ENCODE data around the gene TTC7B.

GRCh38 chr14:90753456-90754005 lies 62.7 kb downstream of the TTC7B start:
- TF ChIP-seq POLR2A (IDR thresholded peaks at IDR 0.05; ENCODE audit: control extremely low read depth in 1 of 2, low read depth in 2 of 2, low read length in 2 of 2) (no peak), EP300 (IDR thresholded peaks at IDR 0.05; ENCODE audit: borderline replicate concordance in 1 of 2, low read depth in 2 of 2, low read length in 2 of 2) (no peak), SUZ12 (IDR thresholded peaks at IDR 0.05; ENCODE audit: low read length) (no peak), MAX (IDR thresholded peaks at IDR 0.05) (no peak), SIN3A (conservative IDR thresholded peaks at IDR 0.05 in 1 of 2, IDR thresholded peaks at IDR 0.05 in 1 of 2; ENCODE audit: low read depth in 1 of 2, low read length in 2 of 2) (no peak), CHD2 (IDR thresholded peaks at IDR 0.05; ENCODE audit: low read length) (no peak), SAP30 (IDR thresholded peaks at IDR 0.05; ENCODE audit: insufficient read depth, insufficient replicate concordance, low read length) (no peak), TCF12 (IDR thresholded peaks at IDR 0.05; ENCODE audit: low read depth, low read length) (no peak)
- TF ChIP-seq, protein P1, sequence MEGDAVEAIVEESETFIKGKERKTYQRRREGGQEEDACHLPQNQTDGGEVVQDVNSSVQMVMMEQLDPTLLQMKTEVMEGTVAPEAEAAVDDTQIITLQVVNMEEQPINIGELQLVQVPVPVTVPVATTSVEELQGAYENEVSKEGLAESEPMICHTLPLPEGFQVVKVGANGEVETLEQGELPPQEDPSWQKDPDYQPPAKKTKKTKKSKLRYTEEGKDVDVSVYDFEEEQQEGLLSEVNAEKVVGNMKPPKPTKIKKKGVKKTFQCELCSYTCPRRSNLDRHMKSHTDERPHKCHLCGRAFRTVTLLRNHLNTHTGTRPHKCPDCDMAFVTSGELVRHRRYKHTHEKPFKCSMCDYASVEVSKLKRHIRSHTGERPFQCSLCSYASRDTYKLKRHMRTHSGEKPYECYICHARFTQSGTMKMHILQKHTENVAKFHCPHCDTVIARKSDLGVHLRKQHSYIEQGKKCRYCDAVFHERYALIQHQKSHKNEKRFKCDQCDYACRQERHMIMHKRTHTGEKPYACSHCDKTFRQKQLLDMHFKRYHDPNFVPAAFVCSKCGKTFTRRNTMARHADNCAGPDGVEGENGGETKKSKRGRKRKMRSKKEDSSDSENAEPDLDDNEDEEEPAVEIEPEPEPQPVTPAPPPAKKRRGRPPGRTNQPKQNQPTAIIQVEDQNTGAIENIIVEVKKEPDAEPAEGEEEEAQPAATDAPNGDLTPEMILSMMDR (IDR thresholded peaks at IDR 0.05; ENCODE audit: control extremely low read depth in 1 of 3, insufficient read depth in 1 of 3, low read depth in 1 of 3, low read length in 3 of 3) = no peak
- TF ChIP-seq, protein P2, sequence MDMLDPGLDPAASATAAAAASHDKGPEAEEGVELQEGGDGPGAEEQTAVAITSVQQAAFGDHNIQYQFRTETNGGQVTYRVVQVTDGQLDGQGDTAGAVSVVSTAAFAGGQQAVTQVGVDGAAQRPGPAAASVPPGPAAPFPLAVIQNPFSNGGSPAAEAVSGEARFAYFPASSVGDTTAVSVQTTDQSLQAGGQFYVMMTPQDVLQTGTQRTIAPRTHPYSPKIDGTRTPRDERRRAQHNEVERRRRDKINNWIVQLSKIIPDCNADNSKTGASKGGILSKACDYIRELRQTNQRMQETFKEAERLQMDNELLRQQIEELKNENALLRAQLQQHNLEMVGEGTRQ (IDR thresholded peaks at IDR 0.05; ENCODE audit: low read length) = no peak
- TF ChIP-seq, protein P3, sequence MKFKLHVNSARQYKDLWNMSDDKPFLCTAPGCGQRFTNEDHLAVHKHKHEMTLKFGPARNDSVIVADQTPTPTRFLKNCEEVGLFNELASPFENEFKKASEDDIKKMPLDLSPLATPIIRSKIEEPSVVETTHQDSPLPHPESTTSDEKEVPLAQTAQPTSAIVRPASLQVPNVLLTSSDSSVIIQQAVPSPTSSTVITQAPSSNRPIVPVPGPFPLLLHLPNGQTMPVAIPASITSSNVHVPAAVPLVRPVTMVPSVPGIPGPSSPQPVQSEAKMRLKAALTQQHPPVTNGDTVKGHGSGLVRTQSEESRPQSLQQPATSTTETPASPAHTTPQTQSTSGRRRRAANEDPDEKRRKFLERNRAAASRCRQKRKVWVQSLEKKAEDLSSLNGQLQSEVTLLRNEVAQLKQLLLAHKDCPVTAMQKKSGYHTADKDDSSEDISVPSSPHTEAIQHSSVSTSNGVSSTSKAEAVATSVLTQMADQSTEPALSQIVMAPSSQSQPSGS (IDR thresholded peaks at IDR 0.05; ENCODE audit: low read length) = no peak
